H1 (cell line): ENCODE results near the gene RAB1B.

Experiments
- CEBPB ChIP-seq: IDR thresholded peaks from 2 replicates; pipeline ENCODE4 v1.6.1; 2012; ENCODE audit warnings: low read depth, low read length
- EP300 ChIP-seq, 2 experiments: IDR thresholded peaks; 1 replicate in 1 of 2; 2 replicates in 1 of 2; pipeline ENCODE4 v1.6.1; 2011 to 2012; ENCODE audit warnings: low read depth in 2 of 2, low read length in 2 of 2, mild to moderate bottlenecking in 2 of 2, borderline replicate concordance in 1 of 2, inconsistent platforms in 1 of 2, moderate library complexity in 1 of 2
- KDM1A ChIP-seq: fragments of 200-600, 300-600 bp; sonication (generic); IDR thresholded peaks from 2 replicates; pipeline ENCODE4 v1.7.1; 2016; ENCODE audit warnings: mild to moderate bottlenecking, low read length, borderline replicate concordance
- MAX ChIP-seq: IDR thresholded peaks from 2 replicates; pipeline ENCODE4 v1.6.1; 2012; ENCODE audit warnings: inconsistent platforms
- NANOG ChIP-seq: IDR thresholded peaks from 2 replicates; pipeline ENCODE4 v1.6.1; 2011; ENCODE audit warnings: low read length, low read depth, mild to moderate bottlenecking, inconsistent platforms; ENCODE audit not compliant: insufficient read depth, poor library complexity, severe bottlenecking
- NRF1 ChIP-seq: IDR thresholded peaks from 2 replicates; pipeline ENCODE4 v1.6.1; 2011; ENCODE audit warnings: mild to moderate bottlenecking, low read depth, low read length, improper control_type of control experiment
- POLR2AphosphoS5 ChIP-seq: IDR thresholded peaks from 2 replicates; pipeline ENCODE4 v1.6.1; 2011; ENCODE audit warnings: low read depth, low read length
- RAD21 ChIP-seq, 2 experiments: IDR thresholded peaks in 1 of 2; conservative IDR thresholded peaks in 1 of 2; 2 replicates each; pipeline ENCODE4 v1.6.1; 2011; ENCODE audit warnings: low read depth in 2 of 2, low read length in 2 of 2, improper control_type of control experiment in 1 of 2, inconsistent platforms in 1 of 2, mild to moderate bottlenecking in 1 of 2, moderate library complexity in 1 of 2
- SIN3A ChIP-seq, 2 experiments: IDR thresholded peaks in 1 of 2; conservative IDR thresholded peaks in 1 of 2; 2 replicates each; pipeline ENCODE4 v1.6.1; 2011 to 2012; ENCODE audit warnings: low read length in 2 of 2, improper control_type of control experiment in 1 of 2, low read depth in 1 of 2, mild to moderate bottlenecking in 1 of 2
- SP1 ChIP-seq: IDR thresholded peaks from 2 replicates; pipeline ENCODE4 v1.6.1; 2011; ENCODE audit warnings: low read depth, low read length
- SRF ChIP-seq: IDR thresholded peaks from 2 replicates; pipeline ENCODE4 v1.6.1; 2011; ENCODE audit warnings: mild to moderate bottlenecking, low read depth, low read length, moderate library complexity
- USF2 ChIP-seq: IDR thresholded peaks from 2 replicates; pipeline ENCODE4 v1.6.1; 2011; ENCODE audit warnings: low read length, improper control_type of control experiment
- ZNF274 ChIP-seq: IDR thresholded peaks from 2 replicates; pipeline ENCODE4 v1.7.0; 2012; ENCODE audit warnings: low read length, borderline replicate concordance; ENCODE audit errors: extremely low read depth
- TF ChIP-seq, protein P1 (sequence below), 3 experiments: IDR thresholded peaks; 1 replicate in 2 of 3; 2 replicates in 1 of 3; pipeline versions ENCODE4 v1.5.1 to v1.6.1; 2011; ENCODE audit warnings: low read length in 3 of 3, mild to moderate bottlenecking in 3 of 3, inconsistent platforms in 2 of 3, low read depth in 1 of 3, moderate library complexity in 1 of 3; ENCODE audit not compliant: insufficient read depth in 1 of 3; ENCODE audit errors: control extremely low read depth in 1 of 3

DNA sequence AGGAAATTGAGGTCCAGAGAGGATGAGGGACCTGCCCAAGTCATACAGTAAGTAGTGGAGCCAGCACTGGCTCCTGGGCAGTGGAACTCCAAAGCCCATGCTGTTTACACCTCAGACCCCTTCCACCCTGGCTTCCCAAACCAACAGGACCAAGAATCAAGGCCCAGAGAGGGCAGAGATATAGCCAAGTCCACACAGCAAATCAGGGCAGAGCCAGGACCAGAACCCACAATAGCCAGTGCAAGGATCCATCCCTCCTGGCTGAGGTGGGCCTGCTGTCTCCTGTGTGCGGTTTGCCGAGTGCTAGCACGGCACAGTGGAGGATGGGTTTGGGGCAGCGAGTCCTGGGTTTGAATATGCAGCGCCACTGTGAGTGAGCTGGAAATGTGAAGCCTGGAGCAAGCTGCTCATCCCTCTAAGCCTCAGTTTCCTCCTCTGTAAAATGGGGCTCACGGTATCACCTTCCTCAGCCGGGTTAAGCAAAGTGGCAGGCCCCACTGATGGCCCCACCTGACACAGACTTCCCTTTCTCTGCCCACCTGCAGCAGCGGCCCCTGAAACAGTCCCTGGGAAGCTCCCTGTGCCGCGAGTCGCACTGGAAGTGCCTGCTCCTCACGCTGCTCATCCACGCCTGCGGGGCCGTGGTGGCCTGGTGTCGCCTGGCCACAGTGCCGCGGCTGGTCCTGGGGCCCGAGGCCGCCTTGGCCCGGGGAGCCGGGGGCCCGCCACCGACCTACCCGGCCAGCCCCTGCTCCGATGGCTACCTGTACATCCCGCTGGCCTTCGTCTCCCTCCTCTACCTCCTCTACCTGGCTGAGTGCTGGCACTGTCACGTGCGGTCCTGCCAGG is 25.6 kb downstream of the RAB1B start:
- TF ChIP-seq SIN3A (conservative IDR thresholded peaks at IDR 0.05 in 1 of 2, IDR thresholded peaks at IDR 0.05 in 1 of 2; ENCODE audit: low read depth in 1 of 2, low read length in 2 of 2) (no peak), EP300 (IDR thresholded peaks at IDR 0.05; ENCODE audit: borderline replicate concordance in 1 of 2, low read depth in 2 of 2, low read length in 2 of 2) (no peak), SRF (no peak), CEBPB (no peak), USF2 (no peak), POLR2AphosphoS5 (no peak), MAX (no peak), NANOG (no peak), KDM1A (no peak), SP1 (no peak), RAD21 (IDR thresholded peaks at IDR 0.05 in 1 of 2, conservative IDR thresholded peaks at IDR 0.05 in 1 of 2; ENCODE audit: low read depth in 2 of 2, low read length in 2 of 2) (no peak), NRF1 (no peak), ZNF274 (no peak)
- TF ChIP-seq, protein P1, sequence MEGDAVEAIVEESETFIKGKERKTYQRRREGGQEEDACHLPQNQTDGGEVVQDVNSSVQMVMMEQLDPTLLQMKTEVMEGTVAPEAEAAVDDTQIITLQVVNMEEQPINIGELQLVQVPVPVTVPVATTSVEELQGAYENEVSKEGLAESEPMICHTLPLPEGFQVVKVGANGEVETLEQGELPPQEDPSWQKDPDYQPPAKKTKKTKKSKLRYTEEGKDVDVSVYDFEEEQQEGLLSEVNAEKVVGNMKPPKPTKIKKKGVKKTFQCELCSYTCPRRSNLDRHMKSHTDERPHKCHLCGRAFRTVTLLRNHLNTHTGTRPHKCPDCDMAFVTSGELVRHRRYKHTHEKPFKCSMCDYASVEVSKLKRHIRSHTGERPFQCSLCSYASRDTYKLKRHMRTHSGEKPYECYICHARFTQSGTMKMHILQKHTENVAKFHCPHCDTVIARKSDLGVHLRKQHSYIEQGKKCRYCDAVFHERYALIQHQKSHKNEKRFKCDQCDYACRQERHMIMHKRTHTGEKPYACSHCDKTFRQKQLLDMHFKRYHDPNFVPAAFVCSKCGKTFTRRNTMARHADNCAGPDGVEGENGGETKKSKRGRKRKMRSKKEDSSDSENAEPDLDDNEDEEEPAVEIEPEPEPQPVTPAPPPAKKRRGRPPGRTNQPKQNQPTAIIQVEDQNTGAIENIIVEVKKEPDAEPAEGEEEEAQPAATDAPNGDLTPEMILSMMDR (IDR thresholded peaks at IDR 0.05; ENCODE audit: control extremely low read depth in 1 of 3, insufficient read depth in 1 of 3, low read depth in 1 of 3, low read length in 3 of 3), result no peak
